Mucosa of descending colon (tissue), 3 donors: ENCODE measurements around the gene TCF12. TPM values are rescaled to one million over a fixed set of nuclear protein-coding genes. Genes with fewer than 3 reads are reported as not detected.
A peak's percentile ranks its signal among the peaks of the same experiment; 100 is the strongest.

ENCODE experiments used
- ATAC-seq: fragments of 200-7000 bp; cut with Tn5 transposase; one replicate; pipeline ENCODE4 v1.9.1; 2020; ENCODE audit warnings: mild to moderate bottlenecking, moderate library complexity
- DNase-seq, 3 donors: peaks; one replicate each; pipeline ENCODE4 v3.0.0-alpha.2; 2020
- H3K36me3 ChIP-seq: fragments of 200-600 bp; one replicate; pipeline ENCODE4 v1.8.0; 2021; ENCODE audit warnings: low read depth, mild to moderate bottlenecking
- H3K4me1 ChIP-seq: fragments of 200-600 bp; one replicate; pipeline ENCODE4 v1.8.0; 2021; ENCODE audit warnings: low read depth, mild to moderate bottlenecking
- H3K4me3 ChIP-seq: fragments of 200-600 bp; one replicate; pipeline ENCODE4 v1.8.0; 2021; ENCODE audit warnings: mild to moderate bottlenecking
- H3K9me3 ChIP-seq: fragments of 200-600 bp; one replicate; pipeline ENCODE4 v1.8.0; 2021; ENCODE audit warnings: mild to moderate bottlenecking
- intact Hi-C, 2 donors: fragments of 100-400 bp; cut with DNase I in 1 of 2; cut with micrococcal nuclease in 1 of 2; formaldehyde crosslinking; loops; one replicate each; pipeline versions ENCODE4 v1.11.0 to v1.11.1; 2022; cut with DNase I, micrococcal nuclease
- long read RNA-seq, 2 donors: library from polyadenylated mRNA; unstranded; transcript quantifications; one replicate each; pipeline ENCODE4 v2.0.0, GENCODE V29; 2019 to 2021
- total RNA-seq, 3 donors: library from RNA; stranded (reverse); fragmentation: NEBNext Ultra II Directional in 2 of 3; extraction: Animal tissue kit (Norgen Biotek cat#: 25700) in 2 of 3; gene quantifications; one replicate each; pipeline versions ENCODE4 v1.2.1 to v1.2.4, GENCODE V29; 2021 to 2023
- TF ChIP-seq, protein P1 (sequence below): fragments of 200-600 bp; IDR thresholded peaks from one replicate; pipeline ENCODE4 v1.8.0; 2022; ENCODE audit warnings: antibody characterized with exemption, mild to moderate bottlenecking
- donor health status: DM: no; HTN: no; CAD: no; lungs with moderate emphysema.
- donor health status: DM: no; HTN: no; CAD: no.
- donor health status: DM: no; HTN: yes; CAD: no.

The TCF12 gene
- total RNA-seq, result 100 to 1,000 TPM in 2 of 3 donors, 10 to 100 TPM in 1; 74.1 to 118 (median 106) TPM
- long read RNA-seq, donor 1, full-length matches to known transcripts, result 29 of 56 reads
- long read RNA-seq, donor 1, partial matches to known transcripts, result 11 of 56 reads
- long read RNA-seq, donor 1, other reads (novel, unspliced or antisense), result 16 of 56 reads
- long read RNA-seq, donor 2, full-length matches to known transcripts, result 1 of 12 reads
- long read RNA-seq, donor 2, partial matches to known transcripts, result 8 of 12 reads
- long read RNA-seq, donor 2, other reads (novel, unspliced or antisense), result 3 of 12 reads

GRCh38 chr15:56918046-56918938 is at the start of gene TCF12:
TCF12 (plus strand) TSS chr15:56918644; CDS start chr15:56919914, 1,270 bp downstream.
- Histone ChIP-seq H3K4me1 (peaks cover 4% of the 10 kb centered on the region), H3K9me3 (no peaks in the 10 kb centered on the region), H3K36me3 (no peaks in the 10 kb centered on the region), H3K4me3 (peak within 1 kb of the TSS; percentile 95)
- TF ChIP-seq, protein P1, sequence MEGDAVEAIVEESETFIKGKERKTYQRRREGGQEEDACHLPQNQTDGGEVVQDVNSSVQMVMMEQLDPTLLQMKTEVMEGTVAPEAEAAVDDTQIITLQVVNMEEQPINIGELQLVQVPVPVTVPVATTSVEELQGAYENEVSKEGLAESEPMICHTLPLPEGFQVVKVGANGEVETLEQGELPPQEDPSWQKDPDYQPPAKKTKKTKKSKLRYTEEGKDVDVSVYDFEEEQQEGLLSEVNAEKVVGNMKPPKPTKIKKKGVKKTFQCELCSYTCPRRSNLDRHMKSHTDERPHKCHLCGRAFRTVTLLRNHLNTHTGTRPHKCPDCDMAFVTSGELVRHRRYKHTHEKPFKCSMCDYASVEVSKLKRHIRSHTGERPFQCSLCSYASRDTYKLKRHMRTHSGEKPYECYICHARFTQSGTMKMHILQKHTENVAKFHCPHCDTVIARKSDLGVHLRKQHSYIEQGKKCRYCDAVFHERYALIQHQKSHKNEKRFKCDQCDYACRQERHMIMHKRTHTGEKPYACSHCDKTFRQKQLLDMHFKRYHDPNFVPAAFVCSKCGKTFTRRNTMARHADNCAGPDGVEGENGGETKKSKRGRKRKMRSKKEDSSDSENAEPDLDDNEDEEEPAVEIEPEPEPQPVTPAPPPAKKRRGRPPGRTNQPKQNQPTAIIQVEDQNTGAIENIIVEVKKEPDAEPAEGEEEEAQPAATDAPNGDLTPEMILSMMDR, result peak; percentile 26
- DNase-seq (peak; percentile 94 to 96 (median 95)), ATAC-seq (peak; percentile 96)
- intact Hi-C loops, result no loop called here

- no peaks in the 10 kb centered on the region for H3K4me1 ChIP-seq
- intact Hi-C loops, result no loop called here
- ATAC-seq, result peak; percentile 51
- H3K4me3 ChIP-seq, result no peak overlapping the region
- no peaks in the 10 kb centered on the region for H3K36me3 ChIP-seq
- H3K9me3 ChIP-seq, result no peaks in the 10 kb centered on the region
- TF ChIP-seq, protein P1, result peak; percentile 16
- DNase-seq, result peak in 2 of 3 donors; percentile 59 to 82
These were observed 48.9 kb upstream of the TCF12 start for GRCh38 chr15:56869573-56869972.

GRCh38 chr15:56871185-56871584 is 47.3 kb upstream of the TCF12 start:
- ATAC-seq, result no peak
- no peaks in the 10 kb centered on the region for H3K36me3 ChIP-seq
- no peaks in the 10 kb centered on the region for H3K4me1 ChIP-seq
- intact Hi-C loops, result loop anchor here in 1 of 2 donors (5.0 kb wide), 1 partner anchor 49 kb away; no protein-coding TSS in a partner anchor
- TF ChIP-seq, protein P1, result no peak
- H3K9me3 ChIP-seq, result no peaks in the 10 kb centered on the region
- DNase-seq, result no peak
- H3K4me3 ChIP-seq, result no peak overlapping the region

DNA sequence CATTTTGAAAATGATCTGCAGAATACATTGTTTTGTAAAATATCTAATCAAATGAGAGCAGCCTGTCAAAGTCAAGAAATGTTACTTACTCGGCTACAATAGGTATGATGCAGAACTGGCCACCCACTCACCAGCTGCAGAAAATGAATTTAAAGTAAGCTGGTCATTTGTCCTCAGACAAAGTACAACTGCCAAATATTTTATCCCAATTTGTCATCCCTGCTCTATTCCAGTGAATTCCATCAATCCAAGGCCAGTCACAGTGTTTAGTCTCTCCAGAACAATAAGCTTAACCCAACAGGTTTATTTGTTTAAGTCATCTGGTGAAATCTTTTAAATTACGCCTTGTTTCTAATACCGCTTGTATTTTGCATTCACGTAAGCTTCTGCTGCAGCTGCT is 46.6 kb upstream of the TCF12 start:
- H3K4me1 ChIP-seq, result no peaks in the 10 kb centered on the region
- H3K9me3 ChIP-seq, result no peaks in the 10 kb centered on the region
- no peak overlapping the region for H3K4me3 ChIP-seq
- H3K36me3 ChIP-seq, result no peaks in the 10 kb centered on the region
- intact Hi-C loops, result loop anchor here in 1 of 2 donors (5.0 kb wide), 1 partner anchor 50 kb away; no protein-coding TSS in a partner anchor
- DNase-seq (no peak), ATAC-seq (no peak)
- TF ChIP-seq, protein P1, result no peak

- no peak for ATAC-seq
- intact Hi-C loops, result no loop called here
- TF ChIP-seq, protein P1, result no peak
These were observed 41.0 kb upstream of the TCF12 start for GRCh38 chr15:56877255-56877970.

More at GRCh38 chr15:56877255-56877970, 41.0 kb upstream of the TCF12 start:
- Histone ChIP-seq H3K36me3 (no peaks in the 10 kb centered on the region), H3K9me3 (no peaks in the 10 kb centered on the region), H3K4me1 (no peaks in the 10 kb centered on the region), H3K4me3 (no peak overlapping the region)
- no peak for DNase-seq
